ENCODE data around the gene C1QTNF8.

DNA sequence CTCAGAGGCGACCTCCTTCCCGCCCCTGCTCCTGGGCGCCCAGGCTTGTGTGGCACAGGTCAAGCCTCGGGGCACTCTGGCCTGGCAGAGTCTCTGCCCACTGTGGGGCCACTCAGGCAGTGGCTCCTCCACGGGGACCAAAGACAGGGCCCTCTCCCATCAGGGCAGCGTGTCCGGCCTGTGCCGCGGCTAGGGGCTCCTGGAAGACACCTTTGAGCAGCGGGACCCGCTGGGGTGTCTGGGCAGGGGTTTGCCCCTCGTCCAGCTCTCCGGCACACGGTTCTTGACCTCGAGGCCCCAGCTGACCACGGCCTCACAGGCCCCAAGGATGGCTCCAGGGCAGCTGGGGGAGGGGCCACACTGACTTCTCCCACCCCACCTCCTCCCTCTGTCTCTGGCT lies 48.2 kb downstream of the C1QTNF8 start:
- TF ChIP-seq, protein P1, sequence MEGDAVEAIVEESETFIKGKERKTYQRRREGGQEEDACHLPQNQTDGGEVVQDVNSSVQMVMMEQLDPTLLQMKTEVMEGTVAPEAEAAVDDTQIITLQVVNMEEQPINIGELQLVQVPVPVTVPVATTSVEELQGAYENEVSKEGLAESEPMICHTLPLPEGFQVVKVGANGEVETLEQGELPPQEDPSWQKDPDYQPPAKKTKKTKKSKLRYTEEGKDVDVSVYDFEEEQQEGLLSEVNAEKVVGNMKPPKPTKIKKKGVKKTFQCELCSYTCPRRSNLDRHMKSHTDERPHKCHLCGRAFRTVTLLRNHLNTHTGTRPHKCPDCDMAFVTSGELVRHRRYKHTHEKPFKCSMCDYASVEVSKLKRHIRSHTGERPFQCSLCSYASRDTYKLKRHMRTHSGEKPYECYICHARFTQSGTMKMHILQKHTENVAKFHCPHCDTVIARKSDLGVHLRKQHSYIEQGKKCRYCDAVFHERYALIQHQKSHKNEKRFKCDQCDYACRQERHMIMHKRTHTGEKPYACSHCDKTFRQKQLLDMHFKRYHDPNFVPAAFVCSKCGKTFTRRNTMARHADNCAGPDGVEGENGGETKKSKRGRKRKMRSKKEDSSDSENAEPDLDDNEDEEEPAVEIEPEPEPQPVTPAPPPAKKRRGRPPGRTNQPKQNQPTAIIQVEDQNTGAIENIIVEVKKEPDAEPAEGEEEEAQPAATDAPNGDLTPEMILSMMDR (IDR thresholded peaks at IDR 0.05; ENCODE audit: control extremely low read depth in 1 of 3, insufficient read depth in 1 of 3, low read depth in 1 of 3, low read length in 3 of 3): no peak
- TF ChIP-seq CREB1 (IDR thresholded peaks at IDR 0.05) (no peak), YY1 (IDR thresholded peaks at IDR 0.05; ENCODE audit: low read depth, low read length) (no peak), RFX5 (IDR thresholded peaks at IDR 0.05; ENCODE audit: borderline replicate concordance, low read depth, low read length) (no peak), TAF1 (IDR thresholded peaks at IDR 0.05; ENCODE audit: low read depth, low read length) (no peak), POLR2AphosphoS5 (IDR thresholded peaks at IDR 0.05; ENCODE audit: low read depth, low read length) (no peak), JUN (IDR thresholded peaks at IDR 0.05; ENCODE audit: low read depth, low read length) (no peak), SIRT6 (IDR thresholded peaks at IDR 0.05; ENCODE audit: low read length) (no peak), NRF1 (IDR thresholded peaks at IDR 0.05; ENCODE audit: low read depth, low read length) (no peak), SIX5 (IDR thresholded peaks at IDR 0.05; ENCODE audit: low read depth, low read length) (no peak), RXRA (IDR thresholded peaks at IDR 0.05; ENCODE audit: insufficient read depth, low read depth, low read length) (no peak)
- TF ChIP-seq, protein P2, sequence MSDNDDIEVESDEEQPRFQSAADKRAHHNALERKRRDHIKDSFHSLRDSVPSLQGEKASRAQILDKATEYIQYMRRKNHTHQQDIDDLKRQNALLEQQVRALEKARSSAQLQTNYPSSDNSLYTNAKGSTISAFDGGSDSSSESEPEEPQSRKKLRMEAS (IDR thresholded peaks at IDR 0.05): no peak
- TF ChIP-seq, protein P3, sequence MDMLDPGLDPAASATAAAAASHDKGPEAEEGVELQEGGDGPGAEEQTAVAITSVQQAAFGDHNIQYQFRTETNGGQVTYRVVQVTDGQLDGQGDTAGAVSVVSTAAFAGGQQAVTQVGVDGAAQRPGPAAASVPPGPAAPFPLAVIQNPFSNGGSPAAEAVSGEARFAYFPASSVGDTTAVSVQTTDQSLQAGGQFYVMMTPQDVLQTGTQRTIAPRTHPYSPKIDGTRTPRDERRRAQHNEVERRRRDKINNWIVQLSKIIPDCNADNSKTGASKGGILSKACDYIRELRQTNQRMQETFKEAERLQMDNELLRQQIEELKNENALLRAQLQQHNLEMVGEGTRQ (IDR thresholded peaks at IDR 0.05; ENCODE audit: low read length): no peak

All from H1 (cell line).